ENCODE data around the gene NTMT1. TPM values are rescaled to one million over a fixed set of nuclear protein-coding genes. Genes with fewer than 3 reads are reported as not detected.

NTMT1 gene
- 36.5 and 40.3 TPM in 2 replicates for total RNA-seq

GRCh38 chr9:129626079-129626624 is at the start of gene NTMT1:
TSS of gene NTMT1 (plus strand) at chr9:129626163. CDS start at chr9:129632704, 6,541 bp downstream.

DNA sequence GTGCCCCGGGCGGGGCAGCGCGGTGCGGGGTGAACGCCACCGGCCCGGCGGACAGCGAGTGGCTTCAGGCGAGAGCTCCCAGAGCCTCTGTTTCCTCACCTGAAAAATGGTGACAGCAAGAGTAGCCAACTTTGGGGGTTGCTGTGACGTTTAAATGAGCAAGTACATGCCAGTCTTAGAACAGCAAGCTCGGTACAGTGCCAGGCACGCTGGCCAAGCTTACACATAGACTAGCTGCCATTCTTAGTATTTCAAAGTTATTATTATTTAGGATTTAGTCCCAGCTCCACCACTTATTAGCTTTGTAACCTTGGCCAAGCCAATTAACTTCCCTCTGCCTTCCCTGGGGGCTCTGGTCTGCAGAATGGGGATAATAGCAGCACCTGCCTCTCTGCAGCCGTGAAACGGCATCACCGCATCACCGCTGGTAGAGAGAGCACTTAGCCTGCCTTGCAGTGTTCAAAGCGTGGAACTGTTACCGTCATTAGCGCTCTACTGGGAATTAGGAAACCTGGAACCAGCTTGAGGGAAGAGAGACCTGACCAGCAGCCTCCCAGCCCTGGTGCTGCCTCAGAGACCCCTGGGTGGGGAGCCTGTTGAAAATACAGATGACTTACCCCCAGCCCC is 5.2 kb upstream of the NTMT1 start, which contains the start of gene C9orf50:
C9orf50 (minus strand) TSS at position 433 of the 627 bp plus-strand sequence. CDS start 527 bp downstream, outside the sequence.

GRCh38 chr9:129641750-129642585 is 16.0 kb downstream of the NTMT1 start, which contains the start of gene ASB6:
TSS of gene ASB6 (minus strand) at chr9:129642151. CDS start at chr9:129641999, 152 bp downstream.

GRCh38 chr9:129665389-129665775 is 39.4 kb downstream of the NTMT1 start, which contains the start of gene PRRX2:
TSS of gene PRRX2 (plus strand) at chr9:129665647. CDS start at chr9:129665868, 221 bp downstream.

Other genes with a start within 250 kb of the NTMT1 start
- gene C9orf50, start 5.1 kb upstream of the NTMT1 start, total RNA-seq, result 0.09 TPM in 1 of 2 replicates, not detected in the other
- 11.1 and 14.0 TPM in 2 replicates for gene ASB6, start 16.0 kb downstream of the NTMT1 start, total RNA-seq
- gene PRRX2, start 39.5 kb downstream of the NTMT1 start, total RNA-seq, result 0.66 TPM in 1 of 2 replicates, not detected in the other
- 0.09 and 0.28 TPM in 2 replicates for gene PTGES, start 126.9 kb downstream of the NTMT1 start, total RNA-seq
- gene TOR1B, start 177.0 kb downstream of the NTMT1 start, total RNA-seq, result 21.6 and 27.0 TPM in 2 replicates
- 27.4 and 28.2 TPM in 2 replicates for gene TOR1A, start 198.0 kb downstream of the NTMT1 start, total RNA-seq
- gene C9orf78, start 209.1 kb downstream of the NTMT1 start, total RNA-seq, result 37.5 and 40.7 TPM in 2 replicates
- 7.6 and 9.6 TPM in 2 replicates for gene USP20, start 209.3 kb downstream of the NTMT1 start, total RNA-seq